GM18861 (cell line): ENCODE data around the gene OR5D14.

Experiments used
- ATAC-seq: cut with Tn5 transposase; IDR thresholded peaks from one replicate; pipeline ENCODE4 v1.9.1; 2021; ENCODE audit not compliant: unreplicated experiment

The OR5D14 gene

GRCh38 chr11:55795256-55795655, at the start of gene OR5D14:
Gene OR5D14, plus strand, starts transcription at chr11:55795556. Its CDS starts 0 bp downstream, at chr11:55795556.
- no peak for ATAC-seq

- no peak for ATAC-seq
Observed at GRCh38 chr11:55773138-55773537, 22.2 kb upstream of the OR5D14 start, which contains the start of gene OR5D13. Gene OR5D13, plus strand, starts transcription at chr11:55773438. Its CDS starts 0 bp downstream, at chr11:55773438.

- ATAC-seq: no peak
Observed at GRCh38 chr11:55791606-55792005, 3.8 kb upstream of the OR5D14 start.

- ATAC-seq: no peak
Observed at GRCh38 chr11:55793321-55793720, 2.0 kb upstream of the OR5D14 start.

GRCh38 chr11:55806248-55806647, 10.9 kb downstream of the OR5D14 start:
- no peak for ATAC-seq

GRCh38 chr11:55811067-55811466, 15.7 kb downstream of the OR5D14 start, which contains the start of gene OR5L1:
Gene OR5L1, plus strand, starts transcription at chr11:55811367. Its CDS starts 100 bp downstream, at chr11:55811467.
- no peak for ATAC-seq

GRCh38 chr11:55819330-55819729, 24.0 kb downstream of the OR5D14 start, which contains the start of gene OR5D18:
Gene OR5D18, plus strand, starts transcription at chr11:55819630. Its CDS starts 0 bp downstream, at chr11:55819630.
- no peak for ATAC-seq

GRCh38 chr11:55826919-55827318, 31.6 kb downstream of the OR5D14 start, which contains the start of gene OR5L2:
Gene OR5L2, plus strand, starts transcription at chr11:55827219. Its CDS starts 0 bp downstream, at chr11:55827219.
- ATAC-seq: no peak

- no peak for ATAC-seq
Observed at GRCh38 chr11:55838452-55838851, 43.1 kb downstream of the OR5D14 start, which contains the start of gene OR5D16. Gene OR5D16, plus strand, starts transcription at chr11:55838752. Its CDS starts 0 bp downstream, at chr11:55838752.
